CD4-positive, alpha-beta memory T cell (primary cell): ENCODE measurements around the gene CXorf66. TPM values are rescaled to one million over a fixed set of nuclear protein-coding genes. Genes with fewer than 3 reads are reported as not detected.
A peak's percentile ranks its signal among the peaks of the same experiment; 100 is the strongest.

Experiments used
- CTCF ChIA-PET: fragments of 350-600 bp; sonication (Branson Sonifier 250); formaldehyde crosslinking; loops from one replicate; lab custom pipeline; 2021; ENCODE audit warnings: inconsistent platforms; ENCODE audit not compliant: partially characterized antibody; lab: Charles Lee
- POLR2A ChIA-PET: fragments of 350-600 bp; sonication (Branson Sonifier 250); formaldehyde crosslinking; loops from one replicate; lab custom pipeline; 2021; ENCODE audit not compliant: partially characterized antibody; lab: Charles Lee
- DNase-seq, 5 donors: peaks; one replicate each; pipeline versions ENCODE4 v3.0.0 to v3.0.0-alpha.2; 2020 to 2022; ENCODE audit warnings: mixed read lengths in 1 of 5
- H3K27ac ChIP-seq: one replicate; pipeline ENCODE4 v1.7.0; 2013; ENCODE audit warnings: low read depth, low read length
- H3K27me3 ChIP-seq: 2 replicates; pipeline ENCODE4 v1.7.0; 2013; ENCODE audit warnings: mild to moderate bottlenecking, low read length, moderate library complexity; ENCODE audit not compliant: insufficient read depth
- H3K36me3 ChIP-seq: 2 replicates; pipeline ENCODE4 v1.7.0; 2013; ENCODE audit warnings: mild to moderate bottlenecking, low read length, moderate library complexity; ENCODE audit not compliant: insufficient read depth
- H3K4me1 ChIP-seq: 2 replicates; pipeline ENCODE4 v1.7.0; 2013; ENCODE audit warnings: mild to moderate bottlenecking, low read length, moderate library complexity; ENCODE audit not compliant: insufficient read depth
- H3K4me3 ChIP-seq, 2 donors: one replicate each; pipeline ENCODE4 v1.7.0; 2013; ENCODE audit warnings: low read length in 2 of 2, mild to moderate bottlenecking in 1 of 2
- H3K9me3 ChIP-seq, 2 donors: one replicate each; pipeline ENCODE4 v1.7.0; 2013; ENCODE audit warnings: low read length in 2 of 2, control low read depth in 1 of 2; ENCODE audit not compliant: control insufficient read depth in 1 of 2
- H3K27ac Mint-ChIP-seq, 7 donors: one replicate each; pipeline ENCODE4 v1.8.0; 2020 to 2021; ENCODE audit warnings: mixed read lengths in 7 of 7, mild to moderate bottlenecking in 6 of 7, inconsistent platforms in 3 of 7, moderate library complexity in 3 of 7
- H3K27me3 Mint-ChIP-seq, 2 donors: one replicate each; pipeline ENCODE4 v1.8.0; 2020 to 2021; ENCODE audit warnings: mixed read lengths in 2 of 2
- H3K36me3 Mint-ChIP-seq, 2 donors: one replicate each; pipeline ENCODE4 v1.8.0; 2020 to 2021; ENCODE audit warnings: mixed read lengths in 2 of 2, inconsistent platforms in 1 of 2, mild to moderate bottlenecking in 1 of 2
- H3K4me1 Mint-ChIP-seq, 4 donors: one replicate each; pipeline ENCODE4 v1.8.0; 2020 to 2021; ENCODE audit warnings: mixed read lengths in 4 of 4, mild to moderate bottlenecking in 1 of 4
- H3K4me3 Mint-ChIP-seq, 8 donors: one replicate each; pipeline ENCODE4 v1.8.0; 2020 to 2021; ENCODE audit warnings: mixed read lengths in 8 of 8, mild to moderate bottlenecking in 7 of 8, moderate library complexity in 6 of 8, inconsistent platforms in 3 of 8
- H3K9me3 Mint-ChIP-seq, 8 donors: one replicate each; pipeline ENCODE4 v1.8.0; 2020 to 2021; ENCODE audit warnings: mixed read lengths in 8 of 8, mild to moderate bottlenecking in 5 of 8, inconsistent platforms in 3 of 8, moderate library complexity in 1 of 8
- intact Hi-C: fragments of 100-400 bp; cut with micrococcal nuclease; formaldehyde crosslinking; loops from one replicate; pipeline ENCODE4 v1.15.1; 2023
- polyA plus RNA-seq, 2 donors: library from polyadenylated mRNA; unstranded; fragments of 300-500 nt; fragmentation: Illumina TruSeq; gene quantifications; one replicate each; pipeline ENCODE4 v1.2.3, GENCODE V29; 2021
- total RNA-seq, 2 experiments: library from RNA; stranded (reverse); gene quantifications; one replicate each; pipeline ENCODE4 v1.2.3, GENCODE V29; 2021

Gene CXorf66
- total and polyA plus RNA-seq, 4 experiments from 2014 or later, result not detected

- H3K4me1 ChIP-seq, result peaks cover 16% of the 10 kb centered on the region
- H3K9me3 Mint-ChIP-seq, result no peaks in the 10 kb centered on the region
- H3K4me1 Mint-ChIP-seq, result peaks cover 12 to 31% (median 19%) of the 10 kb centered on the region in 4 donors
- no peaks in the 10 kb centered on the region for H3K27me3 ChIP-seq
- H3K4me3 ChIP-seq, result peak overlapping the region in 1 of 2 donors; percentile 72
- H3K9me3 ChIP-seq, result no peaks in the 10 kb centered on the region
- peak overlapping the region in 7 of 8 donors; percentile 88 to 97 (median 92) for H3K4me3 Mint-ChIP-seq
- no peak for DNase-seq
- intact Hi-C loops, result no loop called here
- ChIA-PET POLR2A (interaction anchor here (0.6 to 1.6 kb wide), 3 partner anchors 9 to 118 kb away, joined by 3 read pairs; no protein-coding TSS in a partner anchor), CTCF (interaction anchor here (1.4 kb wide), 1 partner anchor 8 kb away, joined by 4 read pairs; no protein-coding TSS in a partner anchor)
- no peaks in the 10 kb centered on the region for H3K36me3 ChIP-seq
- H3K27me3 Mint-ChIP-seq, result no peaks in the 10 kb centered on the region
- peak overlapping the region in 4 of 7 donors; percentile 80 to 97 (median 91) for H3K27ac Mint-ChIP-seq
- peaks cover 0 to 5% of the 10 kb centered on the region in 2 donors for H3K36me3 Mint-ChIP-seq
- peak overlapping the region; percentile 90 for H3K27ac ChIP-seq
Observed at GRCh38 chrX:139933904-139934303, 31.4 kb downstream of the CXorf66 start.

- ChIA-PET CTCF (interaction anchor here (1.4 kb wide), 1 partner anchor 9 kb away, joined by 4 read pairs; no protein-coding TSS in a partner anchor), POLR2A (interaction anchor here (1.2 to 1.6 kb wide), 2 partner anchors 102 to 118 kb away, joined by 3 read pairs; no protein-coding TSS in a partner anchor)
- Histone ChIP-seq H3K4me1 (peaks cover 16% of the 10 kb centered on the region), H3K36me3 (no peaks in the 10 kb centered on the region), H3K27ac (peak within 1 kb of the TSS; percentile 90), H3K4me3 (peak within 1 kb of the TSS; percentile 47 to 72), H3K9me3 (no peaks in the 10 kb centered on the region), H3K27me3 (no peaks in the 10 kb centered on the region)
- peak; percentile 76 to 83 (median 78) for DNase-seq
- intact Hi-C loops, result no loop called here
- H3K9me3 Mint-ChIP-seq, result no peaks in the 10 kb centered on the region
- H3K27ac Mint-ChIP-seq, result peak within 1 kb of the TSS; percentile 90 to 98 (median 97)
- peaks cover 13 to 32% (median 22%) of the 10 kb centered on the region in 4 donors for H3K4me1 Mint-ChIP-seq
- no peaks in the 10 kb centered on the region for H3K27me3 Mint-ChIP-seq
- H3K4me3 Mint-ChIP-seq, result peak within 1 kb of the TSS; percentile 88 to 97 (median 92)
- H3K36me3 Mint-ChIP-seq, result peaks cover 0 to 5% of the 10 kb centered on the region in 2 donors
Observed at GRCh38 chrX:139932901-139933796, 32.2 kb downstream of the CXorf66 start, which contains the start of gene ATP11C. Gene ATP11C, minus strand, starts transcription at chrX:139933053. Its CDS starts 1,011 bp downstream, at chrX:139932042.

- Histone ChIP-seq H3K36me3 (no peaks in the 10 kb centered on the region), H3K4me3 (peak overlapping the region in 1 of 2 donors; percentile 72), H3K4me1 (peaks cover 16% of the 10 kb centered on the region), H3K27me3 (no peaks in the 10 kb centered on the region), H3K27ac (peak overlapping the region; percentile 90), H3K9me3 (no peaks in the 10 kb centered on the region)
- ChIA-PET POLR2A (interaction anchor here (1.6 kb wide), 1 partner anchor 101 kb away, joined by 3 read pairs; no protein-coding TSS in a partner anchor), CTCF (interaction anchor here (1.4 kb wide), 1 partner anchor 10 kb away, joined by 4 read pairs; no protein-coding TSS in a partner anchor)
- Mint-ChIP-seq H3K4me1 (peaks cover 13 to 32% (median 22%) of the 10 kb centered on the region in 4 donors), H3K9me3 (no peaks in the 10 kb centered on the region), H3K36me3 (peaks cover 0 to 5% of the 10 kb centered on the region in 2 donors), H3K27ac (peak overlapping the region; percentile 90 to 98 (median 97)), H3K27me3 (no peaks in the 10 kb centered on the region), H3K4me3 (peak overlapping the region; percentile 88 to 97 (median 92))
- intact Hi-C loops, result no loop called here
- peak; percentile 41 to 52 (median 47) for DNase-seq
Observed at GRCh38 chrX:139932073-139932900, 33.0 kb downstream of the CXorf66 start.

GRCh38 chrX:139931646-139932072 is 33.7 kb downstream of the CXorf66 start:
- Histone ChIP-seq H3K4me3 (peak overlapping the region; percentile 17 to 47), H3K27ac (peak overlapping the region; percentile 90), H3K27me3 (no peaks in the 10 kb centered on the region), H3K9me3 (no peaks in the 10 kb centered on the region), H3K4me1 (peaks cover 16% of the 10 kb centered on the region), H3K36me3 (no peaks in the 10 kb centered on the region)
- peak overlapping the region; percentile 77 to 87 (median 82) for H3K4me3 Mint-ChIP-seq
- ChIA-PET CTCF (no interaction called here), POLR2A (no interaction called here)
- no peaks in the 10 kb centered on the region for H3K9me3 Mint-ChIP-seq
- peaks cover 13 to 32% (median 22%) of the 10 kb centered on the region in 4 donors for H3K4me1 Mint-ChIP-seq
- H3K36me3 Mint-ChIP-seq, result peaks cover 0 to 5% of the 10 kb centered on the region in 2 donors
- intact Hi-C loops, result no loop called here
- H3K27me3 Mint-ChIP-seq, result no peaks in the 10 kb centered on the region
- DNase-seq, result peak in 2 of 5 donors; percentile 10 to 44
- H3K27ac Mint-ChIP-seq, result peak overlapping the region in 6 of 7 donors; percentile 52 to 78 (median 64)

GRCh38 chrX:139930916-139931645 is 34.2 kb downstream of the CXorf66 start:
- CTCF ChIA-PET, result interaction anchor here (1.6 kb wide), 1 partner anchor 10 kb away, joined by 3 read pairs; no protein-coding TSS in a partner anchor
- intact Hi-C loops, result no loop called here

GRCh38 chrX:139930401-139930800 is 34.9 kb downstream of the CXorf66 start:
- DNase-seq, result no peak
- CTCF ChIA-PET, result interaction anchor here (1.6 kb wide), 1 partner anchor 10 kb away, joined by 3 read pairs; no protein-coding TSS in a partner anchor
- Histone ChIP-seq H3K9me3 (no peaks in the 10 kb centered on the region), H3K27ac (no peak overlapping the region), H3K4me1 (peaks cover 16% of the 10 kb centered on the region), H3K36me3 (no peaks in the 10 kb centered on the region), H3K4me3 (peak overlapping the region in 1 of 2 donors; percentile 47), H3K27me3 (no peaks in the 10 kb centered on the region)
- no peaks in the 10 kb centered on the region for H3K27me3 Mint-ChIP-seq
- H3K4me3 Mint-ChIP-seq, result peak overlapping the region; percentile 77 to 87 (median 82)
- intact Hi-C loops, result no loop called here
- POLR2A ChIA-PET, result no interaction called here
- H3K27ac Mint-ChIP-seq, result peak overlapping the region in 2 of 7 donors; percentile 58 to 78
- H3K36me3 Mint-ChIP-seq, result peaks cover 0 to 7% of the 10 kb centered on the region in 2 donors
- peaks cover 18 to 38% (median 27%) of the 10 kb centered on the region in 4 donors for H3K4me1 Mint-ChIP-seq
- no peaks in the 10 kb centered on the region for H3K9me3 Mint-ChIP-seq

More at GRCh38 chrX:139930916-139931645, 34.2 kb downstream of the CXorf66 start:
- Mint-ChIP-seq H3K4me1 (peaks cover 13 to 32% (median 23%) of the 10 kb centered on the region in 4 donors), H3K27ac (peak overlapping the region in 6 of 7 donors; percentile 52 to 78 (median 64)), H3K27me3 (no peaks in the 10 kb centered on the region), H3K9me3 (no peaks in the 10 kb centered on the region), H3K4me3 (peak overlapping the region; percentile 77 to 87 (median 82)), H3K36me3 (peaks cover 0 to 5% of the 10 kb centered on the region in 2 donors)
- Histone ChIP-seq H3K36me3 (no peaks in the 10 kb centered on the region), H3K4me3 (peak overlapping the region; percentile 17 to 47), H3K4me1 (peaks cover 16% of the 10 kb centered on the region), H3K27ac (peak overlapping the region; percentile 90), H3K9me3 (no peaks in the 10 kb centered on the region), H3K27me3 (no peaks in the 10 kb centered on the region)
- peak; percentile 7 to 31 (median 13) for DNase-seq
- POLR2A ChIA-PET, result no interaction called here
